Retinal pigment epithelial cell (primary cell): ENCODE measurements around the gene NOXO1.

Experiments used
- DNase-seq: peaks from one replicate; pipeline ENCODE4 v3.0.0-alpha.2; 2010; ENCODE audit warnings: low read depth
- H3K4me3 ChIP-seq: 2 replicates; pipeline ENCODE4 v1.5.1; 2011; ENCODE audit warnings: mild to moderate bottlenecking, low read length, control low read depth, moderate library complexity
- TF ChIP-seq, protein P1 (sequence below): conservative IDR thresholded peaks from 2 replicates; pipeline ENCODE4 v1.5.1; 2011; ENCODE audit warnings: low read depth, low read length, control low read depth, inconsistent platforms

NOXO1 gene

DNA sequence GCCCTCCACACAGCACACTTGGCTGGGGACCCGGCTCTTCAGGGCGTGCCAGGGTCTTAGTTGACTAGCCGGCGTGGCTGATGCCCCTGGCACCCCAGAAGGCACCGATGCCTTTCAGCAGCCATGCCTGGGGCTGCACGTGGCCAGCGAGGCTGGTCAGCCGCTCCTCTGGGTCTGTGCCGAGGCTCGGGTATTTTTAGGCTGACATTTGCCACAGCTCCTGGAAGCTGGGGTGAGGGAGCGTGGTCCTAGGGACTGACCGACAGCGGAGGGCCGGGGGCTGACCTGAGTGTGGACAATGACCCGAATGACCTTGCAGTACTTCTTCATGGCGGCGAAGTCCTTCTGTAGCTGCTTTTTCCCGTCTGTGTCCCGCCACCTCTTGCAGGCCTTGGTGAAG, 30.7 kb downstream of the NOXO1 start:
- TF ChIP-seq, protein P1, sequence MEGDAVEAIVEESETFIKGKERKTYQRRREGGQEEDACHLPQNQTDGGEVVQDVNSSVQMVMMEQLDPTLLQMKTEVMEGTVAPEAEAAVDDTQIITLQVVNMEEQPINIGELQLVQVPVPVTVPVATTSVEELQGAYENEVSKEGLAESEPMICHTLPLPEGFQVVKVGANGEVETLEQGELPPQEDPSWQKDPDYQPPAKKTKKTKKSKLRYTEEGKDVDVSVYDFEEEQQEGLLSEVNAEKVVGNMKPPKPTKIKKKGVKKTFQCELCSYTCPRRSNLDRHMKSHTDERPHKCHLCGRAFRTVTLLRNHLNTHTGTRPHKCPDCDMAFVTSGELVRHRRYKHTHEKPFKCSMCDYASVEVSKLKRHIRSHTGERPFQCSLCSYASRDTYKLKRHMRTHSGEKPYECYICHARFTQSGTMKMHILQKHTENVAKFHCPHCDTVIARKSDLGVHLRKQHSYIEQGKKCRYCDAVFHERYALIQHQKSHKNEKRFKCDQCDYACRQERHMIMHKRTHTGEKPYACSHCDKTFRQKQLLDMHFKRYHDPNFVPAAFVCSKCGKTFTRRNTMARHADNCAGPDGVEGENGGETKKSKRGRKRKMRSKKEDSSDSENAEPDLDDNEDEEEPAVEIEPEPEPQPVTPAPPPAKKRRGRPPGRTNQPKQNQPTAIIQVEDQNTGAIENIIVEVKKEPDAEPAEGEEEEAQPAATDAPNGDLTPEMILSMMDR: no peak
- no peak for DNase-seq
- no peak overlapping the region for H3K4me3 ChIP-seq

DNA sequence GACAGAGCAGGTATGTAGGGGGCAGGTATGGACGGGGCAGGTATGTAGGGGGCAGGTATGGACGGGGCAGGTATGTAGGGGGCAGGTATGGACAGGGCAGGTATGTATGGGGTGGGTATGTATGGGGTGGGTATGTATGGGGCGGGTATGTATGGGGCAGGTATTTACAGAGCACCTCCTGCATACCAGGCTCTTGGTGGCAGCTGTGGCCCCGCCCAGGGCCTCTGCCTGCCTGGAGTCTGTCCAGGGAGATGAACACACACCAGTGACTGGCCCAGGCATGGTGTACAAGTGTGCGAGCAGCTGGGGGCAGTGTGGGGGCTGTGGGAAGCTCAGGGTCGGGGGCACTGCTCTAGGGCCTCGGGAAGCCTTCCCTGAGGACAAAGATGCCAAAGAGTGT, 31.2 kb downstream of the NOXO1 start:
- no peak for DNase-seq
- TF ChIP-seq, protein P1: no peak
- no peak overlapping the region for H3K4me3 ChIP-seq

- TF ChIP-seq, protein P1: no peak
- no peak overlapping the region for H3K4me3 ChIP-seq
- no peak for DNase-seq
Measured at GRCh38 chr16:1949507-1949906, 31.8 kb downstream of the NOXO1 start.

GRCh38 chr16:1947369-1947670, 33.9 kb downstream of the NOXO1 start:
- H3K4me3 ChIP-seq: no peak overlapping the region
- no peak for DNase-seq
- TF ChIP-seq, protein P1: no peak

DNA sequence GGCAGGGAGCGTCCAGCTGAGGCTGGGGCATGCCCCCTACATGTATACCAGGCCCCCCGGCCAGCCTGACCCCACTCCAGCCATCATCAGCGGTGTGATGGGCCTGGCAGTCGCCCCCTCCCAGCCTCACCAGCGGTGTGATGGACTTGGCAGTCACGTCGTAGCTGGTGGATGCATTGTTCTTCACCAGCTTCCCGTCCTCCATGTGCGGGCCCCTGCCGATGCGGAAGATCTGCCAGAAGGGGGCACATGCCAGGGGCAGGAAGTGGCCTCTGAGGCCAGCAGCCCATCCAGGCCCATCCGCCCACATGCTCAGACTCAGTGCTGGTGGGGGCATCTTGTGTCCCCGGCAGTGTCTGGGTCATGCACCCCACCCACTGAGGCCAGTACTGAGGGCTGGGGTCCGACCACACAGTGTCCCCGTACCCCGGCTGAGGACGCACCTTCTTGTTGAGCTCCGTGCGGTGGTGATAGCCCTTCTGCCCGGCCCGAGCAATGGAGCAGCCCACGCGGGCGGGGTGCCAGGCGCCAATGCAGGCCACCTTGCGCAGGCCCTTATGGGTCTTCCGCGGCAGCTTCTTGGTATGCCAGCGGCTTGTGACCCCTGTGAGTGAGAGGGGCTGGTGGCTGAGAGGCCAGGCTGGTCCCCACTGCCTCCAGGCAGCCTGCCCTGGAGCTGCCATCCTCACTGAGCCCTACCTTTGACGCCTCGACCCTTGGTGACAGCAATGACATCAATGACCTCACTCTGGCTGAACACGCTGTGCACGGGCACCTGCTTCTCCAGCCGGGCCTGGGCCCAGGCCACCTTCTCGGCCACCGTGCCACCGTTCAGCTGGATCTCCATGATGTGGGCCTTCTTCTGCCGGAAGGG, 34.5 kb downstream of the NOXO1 start:
- DNase-seq: no peak
- TF ChIP-seq, protein P1: peak; percentile 8

GRCh38 chr16:1945559-1946391, 35.5 kb downstream of the NOXO1 start:
- TF ChIP-seq, protein P1: no peak
- no peak overlapping the region for H3K4me3 ChIP-seq
- DNase-seq: no peak

More for the DNA sequence above, 34.5 kb downstream of the NOXO1 start:
- no peak overlapping the region for H3K4me3 ChIP-seq
